Measurements from ENCODE around the gene DCAF8L1. TPM values are rescaled to one million over a fixed set of nuclear protein-coding genes. Genes with fewer than 3 reads are reported as not detected.

The DCAF8L1 gene
- not detected for total RNA-seq
- not detected for polyA plus RNA-seq
- long read RNA-seq, donor 1 = 0 reads
- long read RNA-seq, donor 2 = 0 reads
- long read RNA-seq, donor 3 = 0 reads
- long read RNA-seq, donor 4 = 0 reads
- long read RNA-seq, donor 5 = 0 reads
- long read RNA-seq, donor 6 = 0 reads
- long read RNA-seq, donor 7 = 0 reads
- long read RNA-seq, donor 8 = 0 reads
- long read RNA-seq, donor 9 = 0 reads
- long read RNA-seq, donor 10 = 0 reads

- Histone ChIP-seq H3K27ac (no peak within 1 kb of the TSS), H3K4me1 (replicated peaks in 1 of 2) (no peaks in the 10 kb centered on the region), H3K27me3 (no peaks in the 10 kb centered on the region), H3K9me3 (replicated peaks in 1 of 3) (no peaks in the 10 kb centered on the region), H3K4me3 (no peak within 1 kb of the TSS), H3K36me3 (replicated peaks in 1 of 2) (no peaks in the 10 kb centered on the region)
- no peak for TF ChIP-seq POLR2A (IDR thresholded peaks at IDR 0.05)
- TF ChIP-seq CTCF (IDR thresholded peaks at IDR 0.05) = no peak
- intact Hi-C loops (cut with DNase I) = no loop called here
- 78 to 90% (median 88%) methylated on average over 14 of the region's 14 CpGs for WGBS, 4 donors
- DNase-seq = no peak
Measured at GRCh38 chrX:27981349-27981748, at the start of gene DCAF8L1. DCAF8L1 (minus strand) TSS chrX:27981449; CDS start chrX:27981334, 115 bp downstream.

- H3K27me3 ChIP-seq = no peaks in the 10 kb centered on the region
- intact Hi-C loops (cut with DNase I) = no loop called here
- 67 to 84% (median 77%) methylated on average over 2 of the region's 2 CpGs for WGBS, 4 donors
- no peaks in the 10 kb centered on the region for H3K36me3 ChIP-seq (replicated peaks in 1 of 2)
- H3K9me3 ChIP-seq (replicated peaks in 1 of 3) = no peaks in the 10 kb centered on the region
- TF ChIP-seq CTCF (IDR thresholded peaks at IDR 0.05) (no peak), POLR2A (IDR thresholded peaks at IDR 0.05) (no peak)
- H3K4me1 ChIP-seq (replicated peaks in 1 of 2) = no peaks in the 10 kb centered on the region
- H3K27ac ChIP-seq = no peak overlapping the region
- no peak overlapping the region for H3K4me3 ChIP-seq
- no peak for DNase-seq
Measured at GRCh38 chrX:28022371-28022770, 41.1 kb upstream of the DCAF8L1 start.

- no peak for DNase-seq
- H3K9me3 ChIP-seq (replicated peaks in 1 of 3) = no peaks in the 10 kb centered on the region
- no peaks in the 10 kb centered on the region for H3K4me1 ChIP-seq (replicated peaks in 1 of 2)
- H3K27me3 ChIP-seq = peaks cover 5% of the 10 kb centered on the region
- no peak overlapping the region for H3K27ac ChIP-seq
- intact Hi-C loops (cut with DNase I) = no loop called here
- no peak overlapping the region for H3K4me3 ChIP-seq
- no peaks in the 10 kb centered on the region for H3K36me3 ChIP-seq (replicated peaks in 1 of 2)
- 70 to 85% (median 78%) methylated on average over 1 of the region's 1 CpG for WGBS, 4 donors
- TF ChIP-seq POLR2A (IDR thresholded peaks at IDR 0.05) = no peak
Measured at GRCh38 chrX:28016823-28017222, 35.6 kb upstream of the DCAF8L1 start.

GRCh38 chrX:28015993-28016392, 34.7 kb upstream of the DCAF8L1 start:
- H3K27ac ChIP-seq = no peak overlapping the region
- no peaks in the 10 kb centered on the region for H3K4me1 ChIP-seq (replicated peaks in 1 of 2)
- intact Hi-C loops (cut with DNase I) = no loop called here
- H3K4me3 ChIP-seq = no peak overlapping the region
- no peak for TF ChIP-seq POLR2A (IDR thresholded peaks at IDR 0.05)
- TF ChIP-seq CTCF (IDR thresholded peaks at IDR 0.05) = no peak
- DNase-seq = no peak
- H3K36me3 ChIP-seq (replicated peaks in 1 of 2) = no peaks in the 10 kb centered on the region
- WGBS, 4 donors = 60 to 93% (median 90%) methylated on average over 1 to 6 of the region's 6 CpGs; no CpG with 5 or more reads in 1 of the 4 donors
- H3K9me3 ChIP-seq (replicated peaks in 1 of 3) = no peaks in the 10 kb centered on the region
- H3K27me3 ChIP-seq = peaks cover 9% of the 10 kb centered on the region

- Histone ChIP-seq H3K9me3 (replicated peaks in 1 of 3) (no peaks in the 10 kb centered on the region), H3K36me3 (replicated peaks in 1 of 2) (no peaks in the 10 kb centered on the region), H3K4me3 (no peak overlapping the region), H3K27ac (no peak overlapping the region), H3K4me1 (replicated peaks in 1 of 2) (no peaks in the 10 kb centered on the region), H3K27me3 (peaks cover 9% of the 10 kb centered on the region)
- TF ChIP-seq CTCF (IDR thresholded peaks at IDR 0.05) (no peak), POLR2A (IDR thresholded peaks at IDR 0.05) (no peak)
- 54 to 71% (median 60%) methylated on average over 2 of the region's 2 CpGs; no CpG with 5 or more reads in 1 of the 4 donors for WGBS, 4 donors
- DNase-seq = no peak
- intact Hi-C loops (cut with DNase I) = no loop called here
Measured at GRCh38 chrX:28010875-28011274, 29.6 kb upstream of the DCAF8L1 start.
